HT-29 (cell line): ENCODE measurements around the gene LBP. TPM values are rescaled to one million over a fixed set of nuclear protein-coding genes. Genes with fewer than 3 reads are reported as not detected.
"Not testable (repeated sequence)": the region's sequence is repeated elsewhere in the genome, so short reads cannot be mapped to it uniquely, and the experiment has no call there.

Experiments used
- DNase-seq: peaks from one replicate; pipeline ENCODE4 v3.0.0-alpha.2; 2015; ENCODE audit warnings: low spot score
- total RNA-seq: library from RNA; depleted of rRNA; stranded (reverse); fragments of >200 nt; shearing (Covaris generic); gene quantifications from 2 replicates; pipeline ENCODE4 v1.2.3, GENCODE V29; 2014

Gene LBP
- total RNA-seq, 1 experiment from 2014 or later, result 0.28 TPM

DNA sequence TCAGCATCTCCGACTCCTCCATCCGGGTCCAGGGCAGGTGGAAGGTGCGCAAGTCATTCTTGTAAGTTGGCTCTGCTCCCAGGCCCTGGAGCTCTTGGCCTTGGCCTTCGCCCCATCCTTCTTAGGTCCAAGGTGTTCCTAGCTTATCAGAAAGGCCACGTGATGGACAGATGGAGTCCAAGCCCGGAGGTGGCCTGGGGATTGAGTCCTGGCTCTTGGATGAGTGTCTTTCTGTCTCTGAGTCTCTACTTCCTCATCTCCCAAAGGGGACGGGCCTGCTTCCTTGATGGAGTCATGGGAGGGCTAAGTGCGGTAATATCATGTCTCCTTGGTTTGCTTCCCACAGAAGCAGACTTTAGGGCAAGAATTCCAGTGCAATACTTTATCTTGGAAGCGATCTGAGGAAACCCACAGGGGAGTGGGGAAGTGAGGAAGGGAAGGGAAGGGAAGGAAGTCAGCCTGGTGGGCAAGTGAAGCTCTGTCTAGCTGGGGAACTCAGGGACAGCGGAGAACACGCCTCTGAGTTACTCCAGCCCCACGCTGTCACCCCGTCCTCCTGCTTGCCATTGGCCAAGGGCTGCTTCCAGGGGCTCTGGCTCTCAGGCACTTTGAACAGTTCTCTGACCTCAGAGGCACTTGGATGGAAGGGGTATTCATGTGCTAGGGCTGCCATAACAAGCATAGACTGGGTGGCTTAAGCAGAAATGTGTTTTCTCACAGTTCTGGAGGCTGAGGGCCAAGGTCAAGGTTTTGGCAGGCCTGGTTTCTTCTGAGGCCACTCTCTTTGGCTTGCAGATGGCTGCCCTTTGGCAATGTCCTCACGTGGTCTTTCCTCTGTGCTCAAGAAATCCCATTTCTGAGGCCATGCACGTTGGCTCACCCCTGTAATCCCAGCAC is 4.8 kb downstream of the LBP start:
- DNase-seq, result no peak

DNA sequence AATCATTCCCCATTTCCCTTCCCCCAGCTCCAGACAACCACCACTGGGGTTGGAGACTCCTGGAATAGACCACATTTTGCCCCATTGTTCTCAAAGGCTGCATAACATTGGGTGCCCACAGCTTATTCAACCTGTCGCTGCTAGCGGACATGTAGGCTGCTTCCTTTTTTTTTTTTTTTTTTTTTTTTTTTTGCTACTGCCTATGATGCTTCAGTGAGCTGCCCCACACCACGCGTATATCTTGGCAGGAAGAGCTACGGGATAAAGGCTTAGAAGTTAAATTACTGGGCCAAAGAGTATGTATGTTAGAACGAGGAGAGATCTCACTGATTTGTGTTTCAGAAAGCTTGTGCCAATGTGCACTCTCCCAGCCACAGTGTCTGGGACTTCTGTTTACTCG is 7.0 kb downstream of the LBP start:
- no peak for DNase-seq

DNA sequence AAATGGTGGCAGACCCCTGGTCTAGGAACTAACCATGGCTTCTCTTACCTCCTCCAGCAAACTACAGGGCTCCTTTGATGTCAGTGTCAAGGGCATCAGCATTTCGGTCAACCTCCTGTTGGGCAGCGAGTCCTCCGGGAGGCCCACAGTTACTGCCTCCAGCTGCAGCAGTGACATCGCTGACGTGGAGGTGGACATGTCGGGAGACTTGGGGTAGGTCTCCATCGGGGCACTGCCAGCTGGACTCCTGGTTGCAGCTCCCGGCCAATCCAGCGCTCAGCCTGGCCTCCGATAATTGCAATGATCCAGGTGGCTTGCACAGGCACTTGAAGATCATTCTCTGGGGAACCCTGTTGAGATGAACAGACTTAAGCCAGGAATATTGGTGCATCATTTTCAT is 7.9 kb downstream of the LBP start:
- DNase-seq, result no peak

DNA sequence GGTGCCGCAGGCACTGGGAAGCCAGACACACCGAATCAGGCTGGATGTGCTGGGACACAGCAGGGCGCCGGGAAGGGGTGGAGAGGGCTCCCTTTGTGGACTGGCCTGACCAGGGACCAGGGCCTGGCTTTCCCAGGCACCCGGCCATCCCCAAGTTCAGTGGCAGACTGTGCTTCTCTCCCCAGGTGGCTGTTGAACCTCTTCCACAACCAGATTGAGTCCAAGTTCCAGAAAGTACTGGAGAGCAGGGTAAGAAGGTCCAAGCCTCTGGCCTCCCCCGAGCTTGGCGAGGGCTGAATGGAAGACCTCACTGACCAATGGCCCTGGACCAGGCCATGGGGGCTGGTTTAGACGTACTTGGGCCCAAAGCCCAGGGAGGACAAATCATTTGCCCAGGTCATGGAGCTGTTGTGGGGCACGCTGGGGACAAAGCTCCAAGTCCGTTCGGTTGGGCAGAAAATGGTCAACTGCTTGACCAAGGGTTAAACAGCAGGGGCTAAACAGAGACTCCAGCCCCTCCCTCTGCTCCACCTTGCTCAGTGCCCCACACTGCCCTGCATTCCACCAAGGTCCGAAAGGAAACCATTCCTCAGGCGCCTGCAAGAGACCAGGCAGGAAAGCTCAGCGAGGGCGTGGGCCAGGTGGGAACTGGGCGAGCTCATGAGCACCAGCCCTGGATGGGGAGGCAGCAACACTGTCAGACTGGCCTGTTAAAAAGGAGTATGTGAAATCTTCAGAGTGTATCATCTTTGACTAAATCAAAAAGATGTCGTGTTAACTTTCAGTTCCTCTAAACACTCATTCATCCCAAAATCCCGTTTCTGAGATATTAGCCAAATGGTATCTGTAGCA is 9.1 kb downstream of the LBP start:
- no peak for DNase-seq

DNA sequence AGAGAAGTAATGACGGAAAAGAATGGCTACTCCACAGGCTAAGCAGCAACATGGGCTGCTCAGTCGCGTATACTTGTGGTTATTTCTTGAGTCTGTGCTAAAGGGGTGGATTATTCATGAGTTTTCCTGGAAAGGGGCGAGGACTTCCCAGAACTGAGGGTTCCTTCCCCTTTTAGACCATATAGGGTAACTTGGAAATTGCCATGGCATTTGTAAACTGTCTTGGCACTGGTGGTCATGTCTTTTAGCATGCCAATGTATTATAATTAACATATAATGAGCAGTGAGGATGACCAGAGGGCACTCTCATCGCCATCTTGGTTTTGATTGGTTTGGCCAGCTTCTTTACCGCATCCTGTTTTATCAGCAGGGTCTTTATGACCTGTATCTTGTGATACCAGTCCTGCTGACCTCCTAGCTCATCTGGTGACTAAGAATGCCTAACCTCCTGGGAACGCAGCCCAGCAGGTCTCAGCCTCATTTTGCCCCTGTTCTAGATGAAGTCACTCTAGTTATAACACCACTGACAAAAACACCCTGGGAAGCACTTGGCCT is 11.4 kb downstream of the LBP start:
- DNase-seq, result no peak

DNA sequence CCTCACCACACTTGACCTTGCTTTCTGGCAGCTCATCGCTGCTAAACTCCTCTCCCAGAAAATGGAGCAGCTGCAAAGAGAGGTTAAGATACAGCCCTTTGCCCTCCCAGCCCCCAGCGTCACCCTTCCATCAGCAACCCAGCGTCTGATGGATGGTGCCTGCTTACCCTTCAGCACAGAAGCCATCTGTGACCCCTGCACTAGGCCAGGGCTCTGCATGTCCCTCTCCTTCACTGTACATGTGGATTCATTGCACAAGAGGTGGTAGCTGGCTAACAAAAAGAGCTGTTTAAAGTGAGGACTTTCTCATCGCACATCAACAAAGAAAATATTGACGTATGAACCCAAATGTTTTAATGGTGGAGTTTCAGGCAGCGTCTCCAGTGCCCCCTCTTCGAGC is 12.3 kb downstream of the LBP start:
- no peak for DNase-seq

DNA sequence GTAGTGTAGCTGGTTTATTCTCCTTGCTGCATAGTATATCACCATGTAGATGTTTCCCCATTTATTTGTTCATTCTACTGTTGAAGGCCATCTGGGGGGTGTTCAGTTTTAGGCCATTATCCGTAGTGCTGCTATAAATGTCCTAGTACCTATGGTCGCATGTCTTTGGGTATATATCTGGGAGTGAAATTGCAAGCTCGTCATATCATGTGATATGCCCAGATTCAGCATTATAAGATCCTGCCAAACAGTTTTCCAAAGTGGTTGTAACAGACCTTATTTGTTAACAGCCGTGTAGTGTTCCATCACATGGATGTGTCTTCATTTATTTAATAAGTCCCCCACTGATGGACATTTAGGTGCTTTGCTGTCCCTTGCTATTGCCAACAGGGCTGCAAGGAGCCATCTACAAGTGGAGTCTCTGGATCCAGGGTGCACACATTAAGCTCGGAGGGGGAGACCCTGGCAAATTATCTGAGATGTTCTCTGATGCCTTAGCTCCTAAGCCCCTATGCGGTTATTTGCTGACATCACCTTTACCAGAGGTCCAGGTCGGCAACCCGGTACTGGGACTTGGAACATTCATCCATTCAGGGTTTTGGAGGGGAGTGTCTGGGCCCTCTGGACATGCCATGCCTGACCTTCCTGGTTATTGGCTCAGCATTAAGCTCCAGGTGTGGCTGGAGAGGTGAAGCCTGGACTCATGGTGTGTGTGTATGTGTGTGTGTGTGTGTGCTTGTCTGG is 16.9 kb downstream of the LBP start:
- no peak for DNase-seq

DNA sequence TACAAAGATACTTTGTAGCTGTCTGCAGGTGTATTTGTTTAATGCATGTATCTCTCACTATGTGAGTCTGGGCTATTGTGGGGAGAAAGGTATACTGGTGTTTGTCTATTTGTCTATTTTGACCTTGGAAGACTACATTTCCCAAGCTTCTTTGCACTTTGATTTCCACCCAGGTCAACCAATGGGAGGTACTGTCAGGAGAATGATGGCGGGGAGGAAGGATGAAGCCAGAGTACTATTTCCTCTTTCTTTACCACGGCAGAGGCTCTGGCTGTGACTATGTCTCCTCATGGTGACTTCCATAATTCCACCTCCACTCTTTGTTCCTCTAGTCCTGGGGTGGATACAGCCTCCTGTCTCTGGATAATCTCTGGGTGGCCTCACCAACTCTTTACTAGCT is 23.1 kb downstream of the LBP start:
- peak; percentile 16 for DNase-seq

DNA sequence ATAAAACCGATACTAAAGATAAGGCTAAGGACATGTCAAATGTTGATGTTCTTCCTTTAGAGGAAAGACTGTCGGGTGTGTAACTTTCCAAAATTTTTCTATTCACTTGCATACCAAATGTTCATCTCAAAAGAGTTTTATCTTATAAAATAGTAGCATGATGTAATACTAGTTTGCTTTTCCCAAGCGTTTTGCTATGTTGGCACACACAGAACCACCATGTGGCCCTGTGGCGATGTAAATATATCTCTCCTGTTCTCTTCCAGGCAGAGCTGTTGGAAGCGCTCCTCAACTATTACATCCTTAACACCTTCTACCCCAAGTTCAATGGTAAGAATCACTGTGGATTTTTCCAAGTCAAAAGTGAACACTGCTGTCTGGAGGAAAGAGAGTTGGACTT is 26.5 kb downstream of the LBP start:
- no peak for DNase-seq

DNA sequence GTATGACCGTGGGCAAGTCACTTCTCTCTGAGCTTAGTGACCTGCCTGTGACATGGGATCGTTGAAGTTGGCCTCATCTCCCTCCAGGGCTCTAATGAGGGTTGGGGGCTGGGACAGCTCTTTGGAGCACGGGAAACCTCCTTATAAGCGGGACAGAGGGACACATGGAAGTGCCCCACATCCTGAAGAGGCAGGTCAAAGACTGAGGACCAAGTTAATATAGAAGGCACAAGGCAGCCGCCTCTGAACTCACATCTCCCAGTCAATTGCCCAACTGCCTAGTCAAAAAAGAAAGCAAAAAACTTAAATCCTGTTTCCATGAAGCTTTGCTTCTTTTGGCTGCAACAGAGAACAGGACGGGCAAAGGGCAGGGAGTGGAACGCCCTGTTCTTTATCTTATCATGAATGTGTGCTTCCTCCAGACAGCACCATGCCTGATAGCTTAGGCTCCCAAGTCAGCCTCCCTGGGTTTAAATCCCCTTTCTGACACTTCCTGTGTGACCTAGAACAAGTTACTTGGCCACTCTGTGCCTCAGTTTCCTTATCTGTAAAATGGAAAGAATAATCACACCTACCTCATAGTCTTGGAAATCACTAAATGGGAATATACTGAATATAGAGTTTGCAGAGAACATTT is 27.1 kb downstream of the LBP start:
- DNase-seq, result no peak

DNA sequence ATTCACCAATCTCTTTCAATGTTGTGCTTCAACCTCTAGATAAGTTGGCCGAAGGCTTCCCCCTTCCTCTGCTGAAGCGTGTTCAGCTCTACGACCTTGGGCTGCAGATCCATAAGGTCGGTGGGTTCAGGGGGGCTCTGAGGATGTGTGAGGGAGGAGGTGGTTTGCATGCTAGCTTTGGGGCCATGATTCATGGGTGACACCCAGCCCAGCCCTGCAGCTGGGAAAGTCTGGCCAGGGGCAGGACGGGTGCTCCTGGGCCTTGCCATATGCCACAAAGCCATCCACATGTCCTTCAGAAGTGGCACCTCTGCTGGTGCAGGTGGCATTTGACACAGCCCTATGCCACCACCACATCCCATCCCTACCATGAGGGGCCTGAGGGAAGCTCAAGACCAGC is 27.6 kb downstream of the LBP start:
- no peak for DNase-seq

DNA sequence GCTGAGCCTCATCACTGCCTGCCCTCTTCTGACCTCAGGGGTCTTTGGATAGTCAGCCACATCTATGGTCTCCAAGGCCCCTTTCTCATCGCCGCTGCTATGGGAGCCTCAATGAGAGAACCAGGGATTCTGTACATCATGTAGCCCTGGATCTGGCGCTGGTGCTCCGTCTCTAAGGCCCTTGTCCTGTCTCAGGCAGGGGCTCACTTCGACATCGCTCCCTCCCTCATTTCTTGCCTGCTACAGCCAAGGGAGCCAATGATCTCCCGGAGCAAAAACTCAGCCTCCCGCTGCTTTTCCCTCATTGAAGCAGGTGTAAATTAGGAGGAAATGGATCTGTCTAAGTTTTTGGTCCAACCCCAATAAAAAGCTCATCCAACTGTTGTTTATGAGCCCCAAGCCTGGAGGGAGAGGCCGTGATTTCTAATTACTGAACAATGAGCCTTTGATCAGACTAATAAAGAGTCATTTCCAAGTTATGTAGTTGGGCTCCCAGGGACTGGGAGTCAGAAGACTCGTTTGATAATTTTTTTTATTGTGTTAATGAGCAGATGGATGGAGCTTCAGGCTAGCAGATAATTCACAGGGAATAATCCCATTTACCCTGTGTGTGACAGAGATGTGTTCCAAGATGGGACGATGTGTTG is 30.9 kb downstream of the LBP start:
- no peak for DNase-seq

DNA sequence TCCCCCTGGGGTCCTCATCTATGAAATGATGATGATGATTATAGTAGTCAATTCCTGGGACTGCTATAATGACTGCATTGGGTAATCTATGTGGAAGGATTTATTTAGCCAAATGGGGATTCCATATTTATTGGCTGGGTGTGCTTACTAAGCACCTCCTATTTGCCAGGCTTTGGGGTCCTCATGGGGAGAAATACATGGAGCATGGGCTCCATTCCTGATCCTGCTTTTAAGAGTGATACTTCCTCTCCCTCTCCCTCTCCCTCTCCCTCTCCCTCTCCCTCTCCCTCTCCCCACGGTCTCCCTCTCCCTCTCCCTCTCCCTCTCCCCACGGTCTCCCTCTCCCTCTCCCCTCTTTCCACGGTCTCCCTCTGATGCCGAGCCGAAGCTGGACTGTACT is 31.6 kb downstream of the LBP start:
- DNase-seq, result not testable (repeated sequence)

DNA sequence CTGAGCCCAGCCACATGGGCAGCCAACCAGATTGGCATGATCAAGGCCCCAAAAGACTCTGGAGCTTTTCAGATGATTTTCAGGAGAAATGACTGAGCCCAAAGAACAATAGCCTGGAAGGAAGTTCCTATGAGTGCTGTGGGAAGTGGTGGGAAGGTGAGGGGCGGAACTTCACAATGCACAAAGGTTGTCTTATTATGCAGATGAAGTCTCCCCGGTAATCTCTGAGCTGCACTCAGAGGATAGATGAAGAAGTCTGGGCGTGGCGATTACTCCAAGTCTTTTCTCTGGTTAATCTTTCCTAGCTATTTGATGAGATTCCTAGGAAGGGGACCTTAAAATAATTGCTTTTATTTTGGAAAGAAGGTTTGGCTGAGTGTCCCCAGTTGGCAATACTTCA is 36.9 kb downstream of the LBP start:
- DNase-seq, result no peak

DNA sequence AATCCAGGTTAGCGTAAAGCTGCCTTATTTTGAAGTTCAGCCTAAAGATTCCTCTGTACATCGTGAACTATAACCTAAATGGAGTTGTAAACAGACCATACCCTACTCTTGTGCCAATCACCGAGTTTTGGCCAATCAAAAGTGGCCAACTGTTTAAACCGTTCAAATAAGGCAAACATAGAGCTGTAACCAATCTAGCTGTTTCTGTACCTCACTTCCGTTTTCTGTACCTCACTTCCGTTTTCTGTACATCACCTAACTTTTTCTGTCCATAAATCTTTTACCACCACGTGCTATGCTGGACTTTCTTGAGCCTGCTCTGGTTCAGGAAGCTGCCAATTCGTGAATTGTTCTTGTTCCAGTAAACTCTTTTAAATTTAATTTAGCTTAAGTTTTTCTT is 39.7 kb downstream of the LBP start:
- no peak for DNase-seq

DNA sequence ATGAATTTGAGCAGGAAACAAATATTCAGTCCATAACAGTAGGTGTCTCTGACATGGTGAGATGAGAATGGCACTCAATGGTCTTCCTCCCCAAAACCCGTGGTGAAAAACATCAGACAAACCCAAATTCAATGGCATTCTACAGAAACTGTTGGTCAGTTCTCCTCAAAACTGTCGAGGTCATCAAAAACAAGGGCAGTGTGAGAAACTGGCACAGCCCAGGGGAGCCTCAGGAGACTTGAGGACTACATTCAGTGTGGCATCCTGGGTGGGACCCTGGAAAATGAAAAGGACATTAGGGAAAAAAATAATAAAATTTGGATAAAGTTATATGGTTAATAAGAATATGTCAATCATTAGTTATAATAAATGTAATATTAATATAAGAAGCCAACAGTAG is 40.6 kb downstream of the LBP start:
- no peak for DNase-seq

DNA sequence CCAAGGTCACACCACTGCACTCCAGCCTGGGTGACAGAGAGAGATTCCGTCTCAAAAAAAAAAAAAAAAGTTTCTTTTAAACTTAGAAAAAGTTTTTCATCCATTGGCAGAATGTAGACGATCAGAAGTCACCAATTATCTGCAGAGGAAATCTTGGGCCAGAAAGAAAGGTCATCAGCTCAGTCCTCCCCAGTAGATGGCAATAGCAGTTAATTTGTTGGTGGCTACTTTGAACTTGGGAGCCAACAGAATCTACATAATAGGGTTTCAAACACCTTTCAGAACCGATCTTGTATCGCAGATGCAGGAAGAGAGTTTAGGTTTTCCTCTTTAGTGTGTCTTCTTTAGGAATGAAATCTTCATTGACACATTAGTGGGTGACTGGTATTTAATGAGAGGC is 41.7 kb downstream of the LBP start:
- DNase-seq, result peak; percentile 33

DNA sequence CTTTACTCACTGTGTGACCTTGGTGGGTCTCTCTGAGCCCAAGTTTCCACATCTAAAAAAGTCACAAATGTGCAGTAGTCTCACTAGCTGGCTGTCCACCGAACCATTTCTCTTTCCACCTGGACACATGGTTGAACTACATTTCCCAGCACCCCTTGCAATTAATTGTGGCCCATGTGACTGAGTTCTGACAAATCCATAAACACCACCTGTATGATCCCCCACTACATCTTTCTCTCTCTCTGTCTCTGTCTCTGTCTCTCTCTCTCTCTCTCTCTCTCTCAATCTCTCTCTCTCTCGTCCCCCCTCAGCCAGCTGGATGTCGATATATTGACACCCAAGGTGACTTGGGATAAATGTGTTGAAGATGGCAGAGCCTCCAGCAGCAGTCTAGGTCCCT is 46.1 kb downstream of the LBP start:
- peak; percentile 54 for DNase-seq

DNA sequence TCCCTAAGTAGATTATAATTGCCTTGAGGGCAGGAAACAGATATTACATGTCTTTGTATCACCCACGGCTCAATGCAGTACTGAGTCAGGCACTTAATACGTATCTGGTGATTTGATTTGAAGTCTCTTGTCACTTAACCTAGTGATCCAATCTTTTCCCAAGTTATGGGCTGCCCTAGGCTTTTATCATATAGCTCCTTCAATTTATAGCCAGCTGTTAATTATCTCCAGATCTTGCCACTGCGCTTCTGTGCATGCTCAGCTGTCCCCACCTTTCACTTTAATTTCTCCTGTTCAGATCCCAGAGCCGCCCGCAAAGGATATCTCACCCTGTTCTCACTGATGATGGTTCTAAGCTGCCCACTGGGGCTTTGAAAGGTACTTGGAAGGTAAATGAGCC is 47.0 kb downstream of the LBP start:
- no peak for DNase-seq

DNA sequence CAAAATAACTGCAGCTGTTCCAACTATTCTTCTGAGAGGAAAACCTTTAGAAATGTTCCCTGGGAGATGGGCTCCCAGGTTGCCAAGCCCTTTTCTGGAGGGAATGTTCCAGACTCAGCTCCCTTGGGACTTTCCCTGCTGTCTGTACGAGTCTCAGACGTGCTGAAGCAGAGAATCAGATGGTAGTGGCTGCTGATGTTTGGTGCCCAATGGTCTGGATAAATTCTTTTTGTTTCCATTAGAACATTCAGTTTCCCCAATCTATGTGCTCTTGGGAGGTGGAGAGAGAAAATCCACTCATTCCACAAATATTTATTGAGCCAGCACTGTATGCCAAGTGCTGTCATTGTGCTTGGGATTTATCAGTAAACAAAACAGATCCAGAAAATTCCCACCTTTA is 48.9 kb downstream of the LBP start:
- no peak for DNase-seq
